A549 (cell line): ENCODE measurements around the gene RNF215. TPM values are rescaled to one million over a fixed set of nuclear protein-coding genes. Genes with fewer than 3 reads are reported as not detected.

ENCODE experiments used
- ATAC-seq, 2 experiments: fragments of 200-7000 bp in 1 of 2; fragments of >200 bp in 1 of 2; cut with Nextera tagmentation in 1 of 2; cut with Tn5 transposase in 1 of 2; 3 replicates each; pipeline versions ENCODE4 v1.8.0 to v1.9.1; 2018 to 2020; ENCODE audit warnings: mild to moderate bottlenecking in 1 of 2, moderate library complexity in 1 of 2
- CTCF ChIA-PET: fragments of 300-600 bp; sonication (Branson Sonifier 250); formaldehyde crosslinking; extraction: SDS; loops from one replicate; lab custom pipeline; 2021; ENCODE audit warnings: antibody characterized with exemption, inconsistent platforms; lab: Yijun Ruan, JAX
- POLR2A ChIA-PET: fragments of 350-600 bp; formaldehyde crosslinking; extraction: SDS; loops from one replicate; lab custom pipeline; 2021; ENCODE audit warnings: antibody characterized with exemption, inconsistent platforms; lab: Yijun Ruan, JAX
- DNase-seq, 2 experiments: peaks; one replicate each; pipeline versions ENCODE4 v3.0.0 to v3.0.0-alpha.2; 2011 to 2016; ENCODE audit warnings: low read depth in 1 of 2, low spot score in 1 of 2
- FAIRE-seq: peaks from 2 replicates; lab custom pipeline; 2011; peaks lifted over from hg19 to GRCh38; lab: Jason Lieb, UNC
- H3K27ac ChIP-seq, 2 experiments: fragments of >200 bp; sonication (Bioruptor Twin); formaldehyde crosslinking; 3 replicates each; pipeline ENCODE4 v1.5.1; 2016 to 2017
- H3K4me1 ChIP-seq: fragments of >200 bp; sonication (Bioruptor Twin); formaldehyde crosslinking; 3 replicates; pipeline ENCODE4 v1.6.1; 2016
- H3K4me2 ChIP-seq: fragments of >200 bp; sonication (Bioruptor Twin); formaldehyde crosslinking; 3 replicates; pipeline ENCODE4 v1.6.1; 2016
- H3K4me3 ChIP-seq: fragments of >200 bp; sonication (Bioruptor Twin); formaldehyde crosslinking; 3 replicates; pipeline ENCODE4 v1.5.1; 2016
- H3K9me3 ChIP-seq: fragments of >200 bp; sonication (Bioruptor Twin); formaldehyde crosslinking; 3 replicates; pipeline ENCODE4 v1.6.1; 2016
- CHD2 ChIP-seq: fragments of 150-350 bp; IDR thresholded peaks from 2 replicates; pipeline ENCODE4 v1.6.1; 2014; ENCODE audit warnings: low read length; ENCODE audit not compliant: partially characterized antibody
- FOSB ChIP-seq: fragments of 250-450 bp; sonication (Bioruptor Pico); IDR thresholded peaks from 2 replicates; pipeline ENCODE4 v1.5.0; 2020; ENCODE audit warnings: mild to moderate bottlenecking, moderate library complexity
- JUN ChIP-seq, 2 experiments: fragments of >200 bp; sonication (Bioruptor Twin); formaldehyde crosslinking; IDR thresholded peaks; 2 replicates in 1 of 2; 3 replicates in 1 of 2; pipeline ENCODE4 v1.6.1; 2016 to 2017
- MAX ChIP-seq: IDR thresholded peaks from 2 replicates; pipeline ENCODE4 v1.6.1; 2012
- NPAS2 ChIP-seq: fragments of 250-450 bp; sonication (Bioruptor Pico); IDR thresholded peaks from 2 replicates; pipeline ENCODE4 v1.8.0; 2022; ENCODE audit warnings: mild to moderate bottlenecking, moderate library complexity, borderline replicate concordance
- NR3C1 ChIP-seq: fragments of >200 bp; sonication (Bioruptor Twin); formaldehyde crosslinking; IDR thresholded peaks from 3 replicates; pipeline ENCODE4 v1.6.1; 2017
- POLR2A ChIP-seq: IDR thresholded peaks from 2 replicates; pipeline ENCODE4 v1.6.1; 2012; ENCODE audit warnings: mild to moderate bottlenecking, low read length
- POLR2AphosphoS2 ChIP-seq: conservative IDR thresholded peaks from 2 replicates; pipeline ENCODE4 v1.6.1; 2012; ENCODE audit warnings: low read length, improper control_type of control experiment, inconsistent platforms
- RAD21 ChIP-seq, 2 experiments: fragments of >200 bp in 1 of 2; sonication (Bioruptor Twin) in 1 of 2; formaldehyde crosslinking in 1 of 2; IDR thresholded peaks in 1 of 2; conservative IDR thresholded peaks in 1 of 2; 2 replicates in 1 of 2; 3 replicates in 1 of 2; pipeline ENCODE4 v1.6.1; 2012 to 2018; ENCODE audit warnings: inconsistent platforms in 1 of 2
- RARB ChIP-seq: fragments of 250-450 bp; sonication (Bioruptor Pico); IDR thresholded peaks from 2 replicates; pipeline ENCODE4 v1.8.0; 2021; ENCODE audit warnings: mild to moderate bottlenecking, moderate library complexity
- RFX5 ChIP-seq: fragments of 450-650 bp; IDR thresholded peaks from 2 replicates; pipeline ENCODE4 v1.7.1; 2014; ENCODE audit warnings: antibody characterized with exemption, mild to moderate bottlenecking, moderate library complexity
- ZSCAN20 ChIP-seq: fragments of 250-450 bp; sonication (Bioruptor Pico); IDR thresholded peaks from 2 replicates; pipeline ENCODE4 v1.8.0; 2022; ENCODE audit warnings: mild to moderate bottlenecking, moderate library complexity
- WGBS: methylation state at CpG from one replicate; pipeline ENCODE4 v1.1.6; 2017; ENCODE audit errors: missing lambda C conversion rate; 5-methylcytosine and 5-hydroxymethylcytosine counted together
- polyA plus RNA-seq, 4 experiments: library from polyadenylated mRNA; depleted of rRNA in 3 of 4; stranded (reverse); fragments of >200 nt; fragmentation: RNase III in 1 of 4; extraction: RNeasy Plus Mini Kit Qiagen cat#74134 plus additional on column Dnase treatment in 1 of 4; gene quantifications; 2 replicates in 3 of 4; 3 replicates in 1 of 4; pipeline ENCODE4 v1.2.3, GENCODE V29; 2011 to 2017
- TF ChIP-seq, protein P1 (sequence below): fragments of 200-600 bp; sonication (generic); IDR thresholded peaks from 2 replicates; pipeline ENCODE4 v1.6.1; 2016; ENCODE audit warnings: antibody characterized with exemption, mild to moderate bottlenecking, moderate library complexity
- TF ChIP-seq, protein P2 (sequence below): fragments of >200 bp; sonication (Bioruptor Twin); formaldehyde crosslinking; IDR thresholded peaks from 3 replicates; pipeline ENCODE4 v1.6.1; 2016

Gene RNF215
- polyA plus RNA-seq, 2 of the 4 experiments (the other 2 are of a cell fraction): 16.4 to 19.5 TPM

GRCh38 chr22:30425616-30426387 is 38.6 kb upstream of the RNF215 start, which contains the start of gene MTFP1 (continued):
- TF ChIP-seq, protein P1, sequence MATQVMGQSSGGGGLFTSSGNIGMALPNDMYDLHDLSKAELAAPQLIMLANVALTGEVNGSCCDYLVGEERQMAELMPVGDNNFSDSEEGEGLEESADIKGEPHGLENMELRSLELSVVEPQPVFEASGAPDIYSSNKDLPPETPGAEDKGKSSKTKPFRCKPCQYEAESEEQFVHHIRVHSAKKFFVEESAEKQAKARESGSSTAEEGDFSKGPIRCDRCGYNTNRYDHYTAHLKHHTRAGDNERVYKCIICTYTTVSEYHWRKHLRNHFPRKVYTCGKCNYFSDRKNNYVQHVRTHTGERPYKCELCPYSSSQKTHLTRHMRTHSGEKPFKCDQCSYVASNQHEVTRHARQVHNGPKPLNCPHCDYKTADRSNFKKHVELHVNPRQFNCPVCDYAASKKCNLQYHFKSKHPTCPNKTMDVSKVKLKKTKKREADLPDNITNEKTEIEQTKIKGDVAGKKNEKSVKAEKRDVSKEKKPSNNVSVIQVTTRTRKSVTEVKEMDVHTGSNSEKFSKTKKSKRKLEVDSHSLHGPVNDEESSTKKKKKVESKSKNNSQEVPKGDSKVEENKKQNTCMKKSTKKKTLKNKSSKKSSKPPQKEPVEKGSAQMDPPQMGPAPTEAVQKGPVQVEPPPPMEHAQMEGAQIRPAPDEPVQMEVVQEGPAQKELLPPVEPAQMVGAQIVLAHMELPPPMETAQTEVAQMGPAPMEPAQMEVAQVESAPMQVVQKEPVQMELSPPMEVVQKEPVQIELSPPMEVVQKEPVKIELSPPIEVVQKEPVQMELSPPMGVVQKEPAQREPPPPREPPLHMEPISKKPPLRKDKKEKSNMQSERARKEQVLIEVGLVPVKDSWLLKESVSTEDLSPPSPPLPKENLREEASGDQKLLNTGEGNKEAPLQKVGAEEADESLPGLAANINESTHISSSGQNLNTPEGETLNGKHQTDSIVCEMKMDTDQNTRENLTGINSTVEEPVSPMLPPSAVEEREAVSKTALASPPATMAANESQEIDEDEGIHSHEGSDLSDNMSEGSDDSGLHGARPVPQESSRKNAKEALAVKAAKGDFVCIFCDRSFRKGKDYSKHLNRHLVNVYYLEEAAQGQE: peak; percentile 80
- TF ChIP-seq JUN (IDR thresholded peaks at IDR 0.05) (0 out of 5 replicates have a peak, but pooled peaks of 1 of the 2 experiments have one; percentile 14), RAD21 (conservative IDR thresholded peaks at IDR 0.05 in 1 of 2, IDR thresholded peaks at IDR 0.05 in 1 of 2) (no peak), FOSB (CRISPR knock-in tag) (no peak), ZSCAN20 (CRISPR knock-in tag) (no peak), NPAS2 (CRISPR knock-in tag) (no peak), POLR2A (peak; percentile 26), RFX5 (no peak), MAX (peak; percentile 69)
- TF ChIP-seq, protein P2, sequence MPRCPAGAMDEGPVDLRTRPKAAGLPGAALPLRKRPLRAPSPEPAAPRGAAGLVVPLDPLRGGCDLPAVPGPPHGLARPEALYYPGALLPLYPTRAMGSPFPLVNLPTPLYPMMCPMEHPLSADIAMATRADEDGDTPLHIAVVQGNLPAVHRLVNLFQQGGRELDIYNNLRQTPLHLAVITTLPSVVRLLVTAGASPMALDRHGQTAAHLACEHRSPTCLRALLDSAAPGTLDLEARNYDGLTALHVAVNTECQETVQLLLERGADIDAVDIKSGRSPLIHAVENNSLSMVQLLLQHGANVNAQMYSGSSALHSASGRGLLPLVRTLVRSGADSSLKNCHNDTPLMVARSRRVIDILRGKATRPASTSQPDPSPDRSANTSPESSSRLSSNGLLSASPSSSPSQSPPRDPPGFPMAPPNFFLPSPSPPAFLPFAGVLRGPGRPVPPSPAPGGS: 0 out of 3 replicates have a peak, but pooled peaks have one; percentile 37
- TF ChIP-seq, all 56 proteins: peak for 8

DNA sequence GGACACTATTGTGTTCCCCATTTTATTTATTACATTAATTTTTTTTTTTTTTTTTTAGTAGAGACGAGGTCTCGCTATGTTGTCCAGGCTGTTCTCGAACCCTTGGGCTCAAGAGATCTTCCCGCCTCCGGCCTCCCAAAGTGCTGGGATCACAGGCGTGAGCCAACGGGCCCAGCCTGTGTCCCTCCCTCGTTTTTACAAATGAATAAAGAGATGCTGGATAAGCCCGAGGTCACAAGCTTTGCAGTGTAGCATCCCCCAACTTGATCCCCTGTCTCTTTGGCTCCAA is 38.1 kb upstream of the RNF215 start:
- WGBS: 14% methylated on average over 9 of the region's 9 CpGs
- FAIRE-seq: no peak
- DNase-seq: no peak
- Histone ChIP-seq H3K4me3 (peak overlapping the region; percentile 68), H3K4me2 (peak overlapping the region; percentile 90), H3K4me1 (peaks cover 33% of the 10 kb centered on the region), H3K9me3 (no peaks in the 10 kb centered on the region), H3K27ac (peak overlapping the region; percentile 97)
- ChIA-PET CTCF (interaction anchor here (1.0 to 3.9 kb wide), 6 partner anchors 20 to 181 kb away, joined by 4 to 17 read pairs (median 11); partner anchors contain the start of gene CASTOR1), POLR2A (interaction anchor here (0.7 to 1.8 kb wide), 2 partner anchors 12 to 143 kb away, joined by 5 read pairs; no protein-coding TSS in a partner anchor)
- TF ChIP-seq NR3C1 (no peak), MAX (no peak), CHD2 (no peak), POLR2AphosphoS2 (no peak), RARB (no peak)
- TF ChIP-seq, protein P1: no peak
- ATAC-seq: no peak; a peak in 1 of 6 replicates
